Astrocyte (in vitro differentiated cells and primary cell): Measurements from ENCODE around the gene SOAT2. TPM values are rescaled to one million over a fixed set of nuclear protein-coding genes. Genes with fewer than 3 reads are reported as not detected.

ENCODE experiments used
- DNase-seq: peaks from one replicate; pipeline ENCODE4 v3.0.0-alpha.2; 2010; ENCODE audit warnings: low read depth
- FAIRE-seq: peaks from 2 replicates; lab custom pipeline; 2011; peaks lifted over from hg19 to GRCh38; lab: Jason Lieb, UNC
- H2AFZ ChIP-seq: 2 replicates; pipeline ENCODE4 v1.6.0; 2012; ENCODE audit warnings: low read depth, low read length, inconsistent platforms
- H3K27ac ChIP-seq: 2 replicates; pipeline ENCODE4 v1.5.1; 2011; ENCODE audit warnings: low read depth, low read length, inconsistent platforms
- H3K27me3 ChIP-seq: 2 replicates; pipeline ENCODE4 v1.6.0; 2011; ENCODE audit warnings: low read length, inconsistent platforms; ENCODE audit not compliant: insufficient read depth
- H3K36me3 ChIP-seq: 2 replicates; pipeline ENCODE4 v1.5.1; 2011; ENCODE audit warnings: low read length, inconsistent platforms; ENCODE audit not compliant: insufficient read depth
- H3K4me1 ChIP-seq: 2 replicates; pipeline ENCODE4 v1.5.1; 2011; ENCODE audit warnings: low read length, inconsistent platforms; ENCODE audit not compliant: insufficient read depth
- H3K4me2 ChIP-seq: 2 replicates; pipeline ENCODE4 v1.6.0; 2012; ENCODE audit warnings: low read length, inconsistent platforms
- H3K4me3 ChIP-seq: 2 replicates; pipeline ENCODE4 v1.5.1; 2011; ENCODE audit warnings: low read depth, mild to moderate bottlenecking, low read length, inconsistent platforms; ENCODE audit not compliant: insufficient read depth
- H3K79me2 ChIP-seq: 2 replicates; pipeline ENCODE4 v1.6.0; 2012; ENCODE audit warnings: mild to moderate bottlenecking, low read length, inconsistent platforms; ENCODE audit not compliant: insufficient read depth
- H3K9ac ChIP-seq: 2 replicates; pipeline ENCODE4 v1.6.0; 2012; ENCODE audit warnings: mild to moderate bottlenecking, low read length, inconsistent platforms
- H3K9me3 ChIP-seq: 2 replicates; pipeline ENCODE4 v1.5.1; 2012; ENCODE audit warnings: low read depth, mild to moderate bottlenecking, low read length, inconsistent platforms; ENCODE audit not compliant: insufficient read depth
- H4K20me1 ChIP-seq: 2 replicates; pipeline ENCODE4 v1.6.0; 2012; ENCODE audit warnings: low read length, inconsistent platforms; ENCODE audit not compliant: insufficient read depth
- H3K27ac Mint-ChIP-seq: one replicate; pipeline ENCODE4 v1.8.0; 2021; ENCODE audit warnings: mild to moderate bottlenecking, mixed read lengths; ENCODE audit not compliant: unreplicated experiment
- H3K27me3 Mint-ChIP-seq: one replicate; pipeline ENCODE4 v1.8.0; 2021; ENCODE audit warnings: low read depth, mixed read lengths; ENCODE audit not compliant: unreplicated experiment
- H3K36me3 Mint-ChIP-seq: one replicate; pipeline ENCODE4 v1.8.0; 2021; ENCODE audit warnings: low read depth, mixed read lengths; ENCODE audit not compliant: unreplicated experiment
- H3K4me1 Mint-ChIP-seq: one replicate; pipeline ENCODE4 v1.8.0; 2021; ENCODE audit warnings: low read depth, mixed read lengths; ENCODE audit not compliant: unreplicated experiment
- H3K4me3 Mint-ChIP-seq: one replicate; pipeline ENCODE4 v1.8.0; 2021; ENCODE audit warnings: mild to moderate bottlenecking, moderate library complexity, mixed read lengths; ENCODE audit not compliant: unreplicated experiment
- H3K9me3 Mint-ChIP-seq: one replicate; pipeline ENCODE4 v1.8.0; 2021; ENCODE audit warnings: mild to moderate bottlenecking, mixed read lengths; ENCODE audit not compliant: unreplicated experiment
- EZH2 ChIP-seq: IDR thresholded peaks from 2 replicates; pipeline ENCODE4 v1.6.1; 2012; ENCODE audit warnings: mild to moderate bottlenecking, low read length, inconsistent platforms; ENCODE audit not compliant: insufficient read depth
- total RNA-seq: library from RNA; stranded (reverse); gene quantifications from 2 replicates; pipeline ENCODE4 v1.2.1, GENCODE V29; 2021
- TF ChIP-seq, protein P1 (sequence below): IDR thresholded peaks from 2 replicates; pipeline ENCODE4 v1.5.1; 2011; ENCODE audit warnings: low read depth, mild to moderate bottlenecking, inconsistent platforms, low read length, moderate library complexity; ENCODE audit not compliant: insufficient read depth

The SOAT2 gene
- total RNA-seq, 1 donor from 2014 or later: not detected

GRCh38 chr12:53062011-53062961 is 41.0 kb upstream of the SOAT2 start:
- H3K27ac ChIP-seq: no peak overlapping the region

DNA sequence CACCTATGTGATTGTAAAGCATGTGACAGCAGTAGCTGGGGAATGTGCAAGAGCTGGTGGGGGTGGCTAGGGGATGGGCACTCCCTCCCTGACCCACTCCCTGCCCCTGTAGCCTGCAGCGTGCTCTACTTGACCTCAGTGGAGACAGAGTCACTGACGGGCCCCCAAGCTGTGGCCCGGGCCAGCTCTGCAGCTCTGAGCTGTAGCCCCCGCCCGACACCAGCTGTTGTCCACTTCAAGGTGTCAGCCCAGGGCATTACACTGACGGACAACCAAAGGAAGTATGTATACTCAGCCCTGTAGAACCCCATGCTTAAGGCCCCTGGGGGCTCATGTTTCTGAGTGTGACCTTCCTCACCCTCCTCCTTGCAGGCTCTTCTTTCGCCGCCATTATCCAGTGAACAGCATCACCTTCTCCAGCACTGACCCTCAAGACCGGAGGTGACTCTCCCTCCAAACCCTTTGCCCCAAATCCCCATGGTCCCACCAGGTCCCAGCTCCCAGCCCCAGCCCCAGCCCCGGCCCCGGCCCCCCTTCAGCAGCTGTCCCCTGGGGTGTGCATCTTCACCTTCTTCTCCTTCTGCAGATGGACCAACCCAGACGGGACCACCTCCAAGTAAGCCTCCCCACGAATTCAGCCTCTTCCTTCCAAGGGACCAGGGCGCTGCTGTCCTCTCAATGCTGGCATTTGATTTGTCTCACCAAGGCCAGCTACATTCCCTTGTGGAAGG is 40.1 kb upstream of the SOAT2 start:
- H3K36me3 Mint-ChIP-seq: peaks cover 15% of the 10 kb centered on the region
- Histone ChIP-seq H4K20me1 (peaks cover 17% of the 10 kb centered on the region), H3K4me1 (peaks cover 30% of the 10 kb centered on the region), H3K27ac (no peak overlapping the region), H3K27me3 (no peaks in the 10 kb centered on the region), H3K9ac (no peak overlapping the region), H3K4me2 (no peak overlapping the region), H3K4me3 (no peak overlapping the region), H3K9me3 (no peaks in the 10 kb centered on the region), H2AFZ (no peak overlapping the region), H3K36me3 (no peaks in the 10 kb centered on the region), H3K79me2 (no peaks in the 10 kb centered on the region)
- DNase-seq: no peak
- no peaks in the 10 kb centered on the region for H3K27me3 Mint-ChIP-seq
- no peak for FAIRE-seq
- no peak overlapping the region for H3K4me3 Mint-ChIP-seq
- TF ChIP-seq, protein P1, sequence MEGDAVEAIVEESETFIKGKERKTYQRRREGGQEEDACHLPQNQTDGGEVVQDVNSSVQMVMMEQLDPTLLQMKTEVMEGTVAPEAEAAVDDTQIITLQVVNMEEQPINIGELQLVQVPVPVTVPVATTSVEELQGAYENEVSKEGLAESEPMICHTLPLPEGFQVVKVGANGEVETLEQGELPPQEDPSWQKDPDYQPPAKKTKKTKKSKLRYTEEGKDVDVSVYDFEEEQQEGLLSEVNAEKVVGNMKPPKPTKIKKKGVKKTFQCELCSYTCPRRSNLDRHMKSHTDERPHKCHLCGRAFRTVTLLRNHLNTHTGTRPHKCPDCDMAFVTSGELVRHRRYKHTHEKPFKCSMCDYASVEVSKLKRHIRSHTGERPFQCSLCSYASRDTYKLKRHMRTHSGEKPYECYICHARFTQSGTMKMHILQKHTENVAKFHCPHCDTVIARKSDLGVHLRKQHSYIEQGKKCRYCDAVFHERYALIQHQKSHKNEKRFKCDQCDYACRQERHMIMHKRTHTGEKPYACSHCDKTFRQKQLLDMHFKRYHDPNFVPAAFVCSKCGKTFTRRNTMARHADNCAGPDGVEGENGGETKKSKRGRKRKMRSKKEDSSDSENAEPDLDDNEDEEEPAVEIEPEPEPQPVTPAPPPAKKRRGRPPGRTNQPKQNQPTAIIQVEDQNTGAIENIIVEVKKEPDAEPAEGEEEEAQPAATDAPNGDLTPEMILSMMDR: no peak
- TF ChIP-seq EZH2: no peak
- H3K27ac Mint-ChIP-seq: no peak overlapping the region
- H3K9me3 Mint-ChIP-seq: no peaks in the 10 kb centered on the region
- peaks cover 12% of the 10 kb centered on the region for H3K4me1 Mint-ChIP-seq

More at GRCh38 chr12:53062011-53062961, 41.0 kb upstream of the SOAT2 start:
- Histone ChIP-seq H3K4me1 (peaks cover 25% of the 10 kb centered on the region), H3K36me3 (no peaks in the 10 kb centered on the region), H3K4me3 (no peak overlapping the region), H2AFZ (no peak overlapping the region), H3K27me3 (no peaks in the 10 kb centered on the region), H3K4me2 (no peak overlapping the region), H4K20me1 (peaks cover 17% of the 10 kb centered on the region), H3K9ac (no peak overlapping the region), H3K79me2 (no peaks in the 10 kb centered on the region), H3K9me3 (no peaks in the 10 kb centered on the region)
- Mint-ChIP-seq H3K9me3 (no peaks in the 10 kb centered on the region), H3K27me3 (no peaks in the 10 kb centered on the region), H3K4me1 (peaks cover 13% of the 10 kb centered on the region), H3K4me3 (no peak overlapping the region), H3K36me3 (peaks cover 21% of the 10 kb centered on the region), H3K27ac (no peak overlapping the region)
- DNase-seq: no peak
- TF ChIP-seq, protein P1: no peak
- TF ChIP-seq EZH2: no peak
- no peak for FAIRE-seq
